Measurements from ENCODE around the gene GABRB2.

- TF ChIP-seq GATA2 (IDR thresholded peaks at IDR 0.05; ENCODE audit: low read depth, low read length) (no peak), GATA3 (IDR thresholded peaks at IDR 0.05; ENCODE audit: low read depth, low read length) (no peak)
Observed at GRCh38 chr5:161378701-161379100, 167.8 kb downstream of the GABRB2 start.

All from SH-SY5Y (cell line).